Upper lobe of right lung (tissue), 1 donor: ENCODE results near the gene PRDM16. TPM values are rescaled to one million over a fixed set of nuclear protein-coding genes. Genes with fewer than 3 reads are reported as not detected.
A peak's percentile ranks its signal among the peaks of the same experiment; 100 is the strongest.

Experiments used
- ATAC-seq: fragments of 200-7000 bp; cut with Tn5 transposase; one replicate; pipeline ENCODE4 v1.9.1; 2020; ENCODE audit warnings: mild to moderate bottlenecking, moderate library complexity
- DNase-seq: peaks from one replicate; pipeline ENCODE4 v3.0.0-alpha.2; 2020
- H3K27ac ChIP-seq: fragments of 200-600 bp; one replicate; pipeline ENCODE4 v1.8.0; 2022
- H3K27me3 ChIP-seq: fragments of 200-600 bp; one replicate; pipeline ENCODE4 v1.8.0; 2022; ENCODE audit warnings: mild to moderate bottlenecking
- H3K36me3 ChIP-seq: fragments of 200-600 bp; one replicate; pipeline ENCODE4 v1.8.0; 2022
- H3K4me1 ChIP-seq: fragments of 200-600 bp; one replicate; pipeline ENCODE4 v1.8.0; 2022
- H3K4me3 ChIP-seq: fragments of 200-600 bp; one replicate; pipeline ENCODE4 v1.8.0; 2022; ENCODE audit warnings: mild to moderate bottlenecking
- H3K9me3 ChIP-seq: fragments of 200-600 bp; one replicate; pipeline ENCODE4 v1.8.0; 2022
- CTCF ChIP-seq: fragments of 200-600 bp; IDR thresholded peaks from one replicate; pipeline ENCODE4 v1.8.0; 2022; ENCODE audit warnings: antibody characterized with exemption
- intact Hi-C: fragments of 100-400 bp; cut with DNase I; formaldehyde crosslinking; loops from one replicate; pipeline ENCODE4 v1.11.0; 2022
- total RNA-seq: library from RNA; stranded (reverse); fragmentation: NEBNext Ultra II Directional; extraction: Animal tissue kit (Norgen Biotek cat#: 25700); gene quantifications from one replicate; pipeline ENCODE4 v1.2.1, GENCODE V29; 2021
- donor health status: DM: no; HTN: yes; CAD: no; lungs with severe emphysema.

The PRDM16 gene
- total RNA-seq, 1 donor from 2014 or later: 21.0 TPM

- Histone ChIP-seq H3K27ac (no peak overlapping the region), H3K4me3 (no peak overlapping the region), H3K9me3 (no peaks in the 10 kb centered on the region), H3K4me1 (peaks cover 5% of the 10 kb centered on the region), H3K36me3 (no peaks in the 10 kb centered on the region), H3K27me3 (no peaks in the 10 kb centered on the region)
- no peak for TF ChIP-seq CTCF
- DNase-seq (no peak), ATAC-seq (peak; percentile 45)
- intact Hi-C loops: no loop called here
These were observed 36.3 kb downstream of the PRDM16 start for GRCh38 chr1:3105167-3105863.

- Histone ChIP-seq H3K27me3 (no peaks in the 10 kb centered on the region), H3K4me3 (no peak overlapping the region), H3K36me3 (no peaks in the 10 kb centered on the region), H3K9me3 (no peaks in the 10 kb centered on the region), H3K27ac (no peak overlapping the region), H3K4me1 (peaks cover 5% of the 10 kb centered on the region)
- intact Hi-C loops: no loop called here
- TF ChIP-seq CTCF: no peak
- ATAC-seq: peak; percentile 3
- DNase-seq: no peak
These were observed 37.2 kb downstream of the PRDM16 start for GRCh38 chr1:3106216-3106615.

DNA sequence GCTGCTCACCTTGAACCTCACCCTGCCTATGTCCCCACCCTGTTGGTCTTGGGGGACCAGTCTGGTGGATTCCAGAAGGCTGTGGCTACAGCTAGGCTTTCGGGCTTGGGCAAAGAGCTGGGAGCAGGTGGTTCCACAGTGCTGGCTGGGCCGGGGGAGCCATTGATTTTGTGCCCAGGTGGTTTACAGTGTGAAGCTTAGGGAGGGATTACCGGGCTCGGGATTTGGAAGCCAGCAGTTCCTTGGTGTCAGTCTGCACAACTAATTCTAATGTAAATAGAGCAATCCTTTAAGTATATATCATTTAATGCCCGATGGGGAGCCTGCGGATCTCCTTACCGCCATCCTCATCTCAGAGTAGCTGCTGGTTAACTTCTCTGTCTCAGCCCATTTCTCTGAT, 38.2 kb downstream of the PRDM16 start:
- intact Hi-C loops: no loop called here
- DNase-seq (no peak), ATAC-seq (no peak)
- Histone ChIP-seq H3K36me3 (no peaks in the 10 kb centered on the region), H3K4me3 (no peak overlapping the region), H3K27ac (no peak overlapping the region), H3K9me3 (no peaks in the 10 kb centered on the region), H3K4me1 (peaks cover 5% of the 10 kb centered on the region), H3K27me3 (no peaks in the 10 kb centered on the region)
- no peak for TF ChIP-seq CTCF

- TF ChIP-seq CTCF: no peak
- Histone ChIP-seq H3K36me3 (no peaks in the 10 kb centered on the region), H3K27me3 (no peaks in the 10 kb centered on the region), H3K9me3 (no peaks in the 10 kb centered on the region), H3K4me3 (no peak overlapping the region), H3K4me1 (peaks cover 5% of the 10 kb centered on the region), H3K27ac (no peak overlapping the region)
- intact Hi-C loops: no loop called here
- no peak for ATAC-seq
- DNase-seq: no peak
These were observed 40.4 kb downstream of the PRDM16 start for GRCh38 chr1:3109355-3109754.

GRCh38 chr1:3111348-3112021, 42.5 kb downstream of the PRDM16 start:
- H3K27ac ChIP-seq: no peak overlapping the region
- H3K4me3 ChIP-seq: no peak overlapping the region
- TF ChIP-seq CTCF: no peak
- intact Hi-C loops: no loop called here
- DNase-seq (no peak), ATAC-seq (no peak)
- no peaks in the 10 kb centered on the region for H3K9me3 ChIP-seq
- H3K4me1 ChIP-seq: no peaks in the 10 kb centered on the region
- no peaks in the 10 kb centered on the region for H3K27me3 ChIP-seq
- no peaks in the 10 kb centered on the region for H3K36me3 ChIP-seq
